OCI-M2 (cell line): ENCODE results near the gene CDH2.

Experiments
- DNase-seq: peaks from one replicate; lab custom pipeline; 2025; ENCODE audit not compliant: unreplicated experiment; lab: John Stamatoyannopoulos, UW

Gene CDH2

GRCh38 chr18:28127763-28128658 lies 48.9 kb downstream of the CDH2 start:
- no peak for DNase-seq

- no peak for DNase-seq
These were observed 49.7 kb downstream of the CDH2 start for GRCh38 chr18:28127228-28127627.

GRCh38 chr18:28126768-28127167 lies 50.2 kb downstream of the CDH2 start:
- no peak for DNase-seq

- DNase-seq = no peak
These were observed 51.9 kb downstream of the CDH2 start for GRCh38 chr18:28125051-28125450.

- DNase-seq = no peak
These were observed 52.5 kb downstream of the CDH2 start for GRCh38 chr18:28124131-28125029.

- no peak for DNase-seq
These were observed 53.4 kb downstream of the CDH2 start for GRCh38 chr18:28123401-28124030.

- DNase-seq = no peak
These were observed 56.0 kb downstream of the CDH2 start for GRCh38 chr18:28120828-28121515.

GRCh38 chr18:28116461-28116860 lies 60.5 kb downstream of the CDH2 start:
- DNase-seq = no peak

GRCh38 chr18:28115149-28115550 lies 61.8 kb downstream of the CDH2 start:
- no peak for DNase-seq

- DNase-seq = no peak
These were observed 62.5 kb downstream of the CDH2 start for GRCh38 chr18:28114472-28114871.

- no peak for DNase-seq
These were observed 63.5 kb downstream of the CDH2 start for GRCh38 chr18:28113271-28114029.

- DNase-seq = no peak
These were observed 64.9 kb downstream of the CDH2 start for GRCh38 chr18:28112056-28112470.

- DNase-seq = no peak
These were observed 66.0 kb downstream of the CDH2 start for GRCh38 chr18:28110924-28111323.

- no peak for DNase-seq
These were observed 67.0 kb downstream of the CDH2 start for GRCh38 chr18:28109781-28110560.

- DNase-seq = no peak
These were observed 68.1 kb downstream of the CDH2 start for GRCh38 chr18:28108814-28109213.

GRCh38 chr18:28108254-28108653 lies 68.7 kb downstream of the CDH2 start:
- DNase-seq = no peak

GRCh38 chr18:28099237-28099636 lies 77.7 kb downstream of the CDH2 start:
- DNase-seq = no peak

GRCh38 chr18:28095631-28096030 lies 81.3 kb downstream of the CDH2 start:
- DNase-seq = no peak

GRCh38 chr18:28095041-28095440 lies 81.9 kb downstream of the CDH2 start:
- DNase-seq = no peak
